SK-N-MC (cell line): ENCODE data around the gene NOSTRIN.

Experiments
- EZH2 ChIP-seq: fragments of 200-600 bp; sonication (generic); IDR thresholded peaks from one replicate; pipeline ENCODE4 v1.6.1; 2017; ENCODE audit warnings: antibody characterized with exemption
- POLR2AphosphoS5 ChIP-seq: IDR thresholded peaks from 2 replicates; pipeline ENCODE4 v1.6.1; 2012; ENCODE audit warnings: mild to moderate bottlenecking, low read depth, low read length, borderline replicate concordance

DNA sequence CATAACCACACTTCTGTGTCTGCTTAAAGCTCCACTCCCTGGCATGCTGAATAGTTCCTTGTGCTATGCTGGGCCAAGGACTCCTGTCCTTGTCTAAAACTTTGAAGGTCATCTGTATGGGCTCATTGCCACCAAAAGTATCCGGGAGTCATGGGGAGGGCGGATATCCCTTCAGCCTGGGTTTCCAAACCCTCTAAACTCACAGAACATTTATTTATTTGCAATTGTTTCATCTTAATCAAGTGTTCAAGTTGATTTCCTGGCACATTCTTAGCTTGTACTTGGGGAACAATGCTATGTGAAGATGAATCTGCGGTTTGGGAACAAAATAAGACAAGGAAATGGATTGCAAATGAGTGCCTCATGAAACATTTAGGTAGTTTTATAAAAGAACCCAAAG, 1.8 kb downstream of the NOSTRIN start:
- TF ChIP-seq POLR2AphosphoS5 (no peak), EZH2 (no peak)
